ENCODE data around the gene INPP4A.

- TF ChIP-seq CTCF (conservative IDR thresholded peaks at IDR 0.05; ENCODE audit: low read depth, low read length) = no peak
- TF ChIP-seq EZH2 (IDR thresholded peaks at IDR 0.05; ENCODE audit: low read length, unreplicated experiment) = no peak
- TF ChIP-seq EZH2phosphoT487 (IDR thresholded peaks at IDR 0.05; ENCODE audit: borderline replicate concordance, low read length) = no peak
These were observed 74.5 kb downstream of the INPP4A start for GRCh38 chr2:98519156-98519555.

Measured in PC-3 (cell line).